Pancreas (tissue), 10 donors: Measurements from ENCODE around the gene TELO2. TPM values are rescaled to one million over a fixed set of nuclear protein-coding genes. Genes with fewer than 3 reads are reported as not detected.
A peak's percentile ranks its signal among the peaks of the same experiment; 100 is the strongest.

ENCODE experiments used
- ATAC-seq, 4 donors: fragments of 200-7000 bp; cut with Tn5 transposase; one replicate each; pipeline versions ENCODE4 v1.8.0 to v1.9.1; 2020; ENCODE audit warnings: mild to moderate bottlenecking in 4 of 4, moderate library complexity in 4 of 4
- DNase-seq, 6 donors: peaks; one replicate each; pipeline ENCODE4 v3.0.0-alpha.2; 2020
- FAIRE-seq: peaks from 2 replicates; lab custom pipeline; 2012; peaks lifted over from hg19 to GRCh38; lab: Jason Lieb, UNC
- H3K27ac ChIP-seq, 4 donors: fragments of 200-600 bp; sonication (generic); 1 replicate in 3 of 4; 2 replicates in 1 of 4; pipeline versions ENCODE4 v1.5.0 to v1.8.0; 2020
- H3K27me3 ChIP-seq, 4 donors: fragments of 200-600 bp; one replicate each; pipeline ENCODE4 v1.8.0; 2021
- H3K36me3 ChIP-seq, 3 donors: fragments of 200-600 bp; sonication (generic) in 1 of 3; one replicate each; pipeline versions ENCODE4 v1.5.0 to v1.8.0; 2020 to 2021
- H3K4me1 ChIP-seq, 3 donors: fragments of 200-600 bp; one replicate each; pipeline ENCODE4 v1.8.0; 2021
- H3K4me3 ChIP-seq, 4 donors: fragments of 200-600 bp; sonication (generic) in 2 of 4; one replicate each; pipeline versions ENCODE4 v1.5.0 to v1.8.0; 2020 to 2021
- H3K9me3 ChIP-seq, 4 donors: fragments of 200-600 bp; one replicate each; pipeline ENCODE4 v1.8.0; 2021
- WGBS, 2 donors: extraction: QIAGEN DNeasy Blood & Tissue Kit; methylation state at CpG; one replicate each; pipeline ENCODE4 v1.1.7; 2013; 5-methylcytosine and 5-hydroxymethylcytosine counted together
- intact Hi-C, 3 donors: fragments of 100-400 bp; cut with DNase I; formaldehyde crosslinking; loops; one replicate each; pipeline versions ENCODE4 v1.11.1 to v1.14.2; 2022
- polyA plus RNA-seq, 2 donors: library from polyadenylated mRNA; stranded (reverse); fragments of 200-250 nt; gene quantifications; one replicate each; pipeline ENCODE4 v1.2.3, GENCODE V29; 2013
- total RNA-seq, 6 donors: library from RNA; stranded (reverse); fragmentation: NEBNext Ultra II Directional in 4 of 6; extraction: Animal tissue kit (Norgen Biotek cat#: 25700) in 4 of 6; gene quantifications; one replicate each; pipeline versions ENCODE4 v1.2.1 to v1.2.4, GENCODE V29; 2021 to 2023
- TF ChIP-seq, protein P1 (sequence below), 4 donors: fragments of 200-600 bp; sonication (generic) in 3 of 4; IDR thresholded peaks; one replicate each; pipeline versions ENCODE4 v1.5.0 to v1.8.0; 2021; ENCODE audit warnings: antibody characterized with exemption in 4 of 4
- donor health status: healthy with polysubstance abuse.
- donor health status: DM: no; HTN: no; CAD: no; lungs with moderate emphysema.
- donor health status: DM: no; HTN: no; CAD: no.
- donor health status: control.
- donor health status: control.
- donor health status: Bipolar disorder and iron deficiency.
- donor health status: DM: yes; HTN: yes; CAD: no.
- donor health status: DM: no; HTN: no; CAD: no.
- donor health status: DM: no; HTN: no; CAD: no.
- donor health status: DM: yes; HTN: yes; CAD: no.

The TELO2 gene
- total and polyA plus RNA-seq, 8 donors = 11.7 to 98.7 (median 19.6) TPM

DNA sequence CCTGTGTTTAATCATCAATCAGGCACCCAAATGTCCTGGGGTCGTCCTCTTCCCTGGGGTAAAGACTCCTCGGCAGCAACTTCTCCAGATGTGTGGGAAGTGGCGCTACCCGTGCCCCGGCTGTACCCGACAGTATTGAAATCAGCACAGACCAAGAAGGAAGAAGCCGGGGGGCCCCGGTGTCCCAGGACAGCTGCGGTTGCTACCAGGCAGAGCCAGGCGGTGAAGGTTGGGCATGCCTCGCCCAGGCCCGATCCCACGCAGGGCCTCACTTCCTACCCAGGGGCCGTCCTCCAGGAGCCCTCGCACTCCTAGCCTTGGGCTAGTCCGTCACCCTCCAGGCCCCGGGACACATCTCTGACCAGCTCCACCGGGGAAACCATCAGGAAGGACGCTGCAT, 39.8 kb upstream of the TELO2 start:
- intact Hi-C loops = no loop called here
- Histone ChIP-seq H3K4me1 (no peaks in the 10 kb centered on the region), H3K27me3 (no peaks in the 10 kb centered on the region), H3K36me3 (peaks cover 0 to 30% (median 7%) of the 10 kb centered on the region in 3 donors), H3K27ac (no peak overlapping the region), H3K9me3 (no peaks in the 10 kb centered on the region), H3K4me3 (no peak overlapping the region)
- DNase-seq (peak in 1 of 6 donors; percentile 56), ATAC-seq (no peak), FAIRE-seq (no peak)
- 95% methylated on average over 19 of the region's 19 CpGs for WGBS, 2 donors
- TF ChIP-seq, protein P1, sequence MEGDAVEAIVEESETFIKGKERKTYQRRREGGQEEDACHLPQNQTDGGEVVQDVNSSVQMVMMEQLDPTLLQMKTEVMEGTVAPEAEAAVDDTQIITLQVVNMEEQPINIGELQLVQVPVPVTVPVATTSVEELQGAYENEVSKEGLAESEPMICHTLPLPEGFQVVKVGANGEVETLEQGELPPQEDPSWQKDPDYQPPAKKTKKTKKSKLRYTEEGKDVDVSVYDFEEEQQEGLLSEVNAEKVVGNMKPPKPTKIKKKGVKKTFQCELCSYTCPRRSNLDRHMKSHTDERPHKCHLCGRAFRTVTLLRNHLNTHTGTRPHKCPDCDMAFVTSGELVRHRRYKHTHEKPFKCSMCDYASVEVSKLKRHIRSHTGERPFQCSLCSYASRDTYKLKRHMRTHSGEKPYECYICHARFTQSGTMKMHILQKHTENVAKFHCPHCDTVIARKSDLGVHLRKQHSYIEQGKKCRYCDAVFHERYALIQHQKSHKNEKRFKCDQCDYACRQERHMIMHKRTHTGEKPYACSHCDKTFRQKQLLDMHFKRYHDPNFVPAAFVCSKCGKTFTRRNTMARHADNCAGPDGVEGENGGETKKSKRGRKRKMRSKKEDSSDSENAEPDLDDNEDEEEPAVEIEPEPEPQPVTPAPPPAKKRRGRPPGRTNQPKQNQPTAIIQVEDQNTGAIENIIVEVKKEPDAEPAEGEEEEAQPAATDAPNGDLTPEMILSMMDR (IDR thresholded peaks at IDR 0.05) = no peak

DNA sequence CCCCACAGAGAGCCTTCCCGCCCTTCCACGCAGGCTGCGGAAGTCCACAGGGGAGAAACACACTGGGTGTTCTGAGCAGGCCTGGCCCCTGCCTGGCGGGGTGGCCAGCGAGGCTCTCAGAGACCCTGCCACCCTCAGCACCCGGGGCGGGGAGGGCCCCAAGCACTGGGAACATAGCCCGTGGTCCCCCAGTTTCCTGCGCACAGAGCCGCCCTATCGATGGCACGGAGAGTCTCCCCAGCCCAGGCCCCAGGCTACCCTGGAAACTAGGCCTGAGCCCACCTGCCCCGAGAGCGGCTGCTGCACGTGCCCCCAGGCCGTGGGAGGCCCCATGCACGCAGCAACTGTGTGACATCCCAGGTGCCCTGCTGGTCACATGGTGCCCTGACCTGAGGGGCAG, 38.6 kb upstream of the TELO2 start:
- no peak overlapping the region for H3K4me3 ChIP-seq
- intact Hi-C loops = no loop called here
- no peak for FAIRE-seq
- ATAC-seq = no peak
- no peaks in the 10 kb centered on the region for H3K9me3 ChIP-seq
- no peaks in the 10 kb centered on the region for H3K27me3 ChIP-seq
- no peaks in the 10 kb centered on the region for H3K4me1 ChIP-seq
- H3K36me3 ChIP-seq = peaks cover 0 to 30% (median 7%) of the 10 kb centered on the region in 3 donors
- peak in 1 of 6 donors; percentile 51 for DNase-seq
- WGBS, 2 donors = 91 to 92% methylated on average over 17 of the region's 17 CpGs
- TF ChIP-seq, protein P1 (IDR thresholded peaks at IDR 0.05) = no peak
- H3K27ac ChIP-seq = no peak overlapping the region

DNA sequence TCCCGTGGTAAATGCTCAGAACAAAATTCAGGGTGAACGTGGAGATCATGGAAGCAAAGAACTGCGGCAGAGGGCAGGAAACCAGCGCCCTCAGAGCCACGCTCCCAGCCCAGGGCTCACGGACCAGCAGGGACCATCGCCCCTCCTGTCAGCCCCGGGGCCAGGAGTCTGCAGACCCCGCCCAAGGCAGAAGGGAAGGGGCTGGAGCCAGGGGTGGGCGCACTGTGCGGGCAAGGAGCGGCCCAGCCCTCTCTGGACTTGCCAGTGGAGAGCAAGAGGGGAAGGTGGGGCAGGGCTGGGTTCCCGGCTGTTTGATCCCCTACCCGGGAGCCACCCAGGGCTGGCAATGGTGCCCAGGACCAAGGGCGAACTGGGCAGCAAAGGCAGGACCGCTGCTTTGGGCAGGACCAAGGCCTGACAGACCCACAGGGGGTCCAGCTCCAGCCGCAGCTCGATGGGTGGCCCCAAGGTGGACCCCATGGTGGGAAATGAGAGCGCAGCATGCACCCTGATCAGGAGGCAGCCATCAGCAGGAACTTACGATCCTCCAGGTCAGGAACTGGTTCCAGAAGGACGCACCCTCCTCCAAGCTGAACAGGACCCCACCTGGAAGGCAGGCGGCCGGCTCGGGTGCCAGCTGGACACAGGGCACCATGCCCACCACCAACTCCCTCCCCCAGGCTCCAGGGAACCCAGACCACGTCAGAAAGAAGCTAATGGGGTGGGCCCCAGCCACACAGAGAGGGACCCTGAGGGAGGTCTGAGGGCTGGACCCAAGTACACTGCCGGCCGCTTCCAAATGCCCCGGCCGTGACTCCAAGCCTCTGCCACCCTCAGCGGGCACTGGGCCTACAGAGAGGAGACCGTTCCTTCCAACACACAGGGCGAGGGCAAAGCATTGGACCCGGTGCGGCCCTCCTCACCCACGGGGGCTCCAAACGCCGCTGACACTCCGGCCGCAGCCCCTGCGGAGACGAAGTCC, 37.7 kb upstream of the TELO2 start:
- TF ChIP-seq, protein P1 (IDR thresholded peaks at IDR 0.05) = no peak
- peaks cover 0 to 35% (median 7%) of the 10 kb centered on the region in 3 donors for H3K36me3 ChIP-seq
- no peak overlapping the region for H3K4me3 ChIP-seq
- no peak overlapping the region for H3K27ac ChIP-seq
- H3K27me3 ChIP-seq = no peaks in the 10 kb centered on the region
- 92 to 95% methylated on average over 40 to 41 of the region's 41 CpGs for WGBS, 2 donors
- H3K4me1 ChIP-seq = no peaks in the 10 kb centered on the region
- H3K9me3 ChIP-seq = no peaks in the 10 kb centered on the region
- peak in 1 of 6 donors; percentile 53 for DNase-seq
- intact Hi-C loops = no loop called here
- no peak for FAIRE-seq
- no peak for ATAC-seq

DNA sequence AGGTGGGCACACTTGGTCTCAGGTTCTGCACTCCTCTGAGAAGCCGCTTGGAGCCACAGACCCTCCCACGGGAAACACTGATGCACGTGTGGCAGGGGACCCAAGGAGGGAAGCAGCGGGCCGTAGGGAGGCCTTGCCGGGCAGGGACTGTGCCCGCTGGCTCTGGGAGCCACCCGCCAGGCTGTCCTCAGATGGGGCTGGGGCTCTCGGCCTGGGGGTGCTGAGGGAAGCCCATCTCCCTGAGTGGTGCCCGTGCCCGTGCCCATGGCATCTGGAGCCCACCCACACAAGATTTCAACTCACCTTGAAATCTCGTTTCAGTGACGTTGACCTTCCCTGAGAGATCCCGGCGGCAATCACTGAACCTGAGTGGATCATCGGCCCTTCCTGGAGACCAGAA, 36.2 kb upstream of the TELO2 start:
- TF ChIP-seq, protein P1 (IDR thresholded peaks at IDR 0.05) = no peak
- Histone ChIP-seq H3K36me3 (peaks cover 0 to 43% (median 7%) of the 10 kb centered on the region in 3 donors), H3K4me3 (no peak overlapping the region), H3K4me1 (no peaks in the 10 kb centered on the region), H3K27ac (no peak overlapping the region), H3K27me3 (no peaks in the 10 kb centered on the region), H3K9me3 (no peaks in the 10 kb centered on the region)
- intact Hi-C loops = no loop called here
- FAIRE-seq = no peak
- whole genome bisulfite sequencing, 2 donors = 93 to 94% methylated on average over 16 of the region's 16 CpGs
- no peak for ATAC-seq
- peak in 1 of 6 donors; percentile 56 for DNase-seq
